ENCODE results near the gene HYAL1. TPM values are rescaled to one million over a fixed set of nuclear protein-coding genes. Genes with fewer than 3 reads are reported as not detected.

Gene HYAL1
- polyA plus RNA-seq, 2 of the 4 experiments (the other 2 are of a cell fraction) = 0.62 to 1.1 TPM

DNA sequence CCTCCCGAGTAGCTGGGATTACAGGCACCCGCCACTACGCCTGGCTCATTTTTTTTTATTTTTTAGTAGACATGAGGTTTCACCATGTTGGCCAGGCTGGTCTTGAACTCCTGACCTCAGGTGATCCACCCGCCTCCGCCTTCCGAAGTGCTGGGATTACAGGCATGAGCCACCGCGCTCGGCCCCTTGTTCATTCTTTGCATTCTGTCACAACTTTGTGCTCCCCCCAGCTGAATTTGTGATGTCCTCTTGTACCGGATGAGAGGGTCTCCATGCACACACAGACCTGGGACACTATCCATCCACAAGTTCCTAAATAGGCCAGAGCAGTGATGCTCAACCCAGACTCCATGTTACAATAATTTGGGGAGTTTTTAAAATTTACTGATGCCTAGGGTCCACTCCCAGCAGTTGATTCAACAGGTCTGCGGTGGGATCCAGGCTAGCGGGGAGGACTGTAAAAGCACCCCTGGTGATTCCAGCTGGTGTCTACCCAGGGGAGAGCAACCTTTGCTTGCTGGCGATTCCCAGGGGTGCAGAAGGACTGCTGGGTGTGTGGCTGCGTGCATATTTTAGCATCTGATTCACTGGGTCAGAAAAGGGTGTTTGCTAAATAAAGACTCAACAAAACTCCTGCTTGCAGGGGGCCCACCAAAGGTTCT is 36.2 kb upstream of the HYAL1 start:
- ATAC-seq (no peak), FAIRE-seq (no peak), DNase-seq (ENCODE audit: low read depth in 1 of 2, low spot score in 1 of 2) (no peak)
- TF ChIP-seq FOXS1 (CRISPR knock-in tag; IDR thresholded peaks at IDR 0.05) = no peak
- no peak for TF ChIP-seq EHMT2 (IDR thresholded peaks at IDR 0.05; ENCODE audit: low read depth)
- no peak for TF ChIP-seq ZSCAN20 (CRISPR knock-in tag; IDR thresholded peaks at IDR 0.05)
- TF ChIP-seq RCOR1 (IDR thresholded peaks at IDR 0.05; ENCODE audit: low read depth, low read length) = no peak
- TF ChIP-seq EP300 (IDR thresholded peaks at IDR 0.05) = no peak
- no peak for TF ChIP-seq KDM5A (IDR thresholded peaks at IDR 0.05)
- no peak for TF ChIP-seq POLR2AphosphoS2 (conservative IDR thresholded peaks at IDR 0.05; ENCODE audit: low read length)
- TF ChIP-seq RAD21 (conservative IDR thresholded peaks at IDR 0.05 in 1 of 2, IDR thresholded peaks at IDR 0.05 in 1 of 2) = no peak
- Histone ChIP-seq H3K4me2 (no peak overlapping the region), H3K4me1 (peaks cover 21% of the 10 kb centered on the region), H3K27ac (no peak overlapping the region), H3K9me3 (no peaks in the 10 kb centered on the region), H3K4me3 (no peak overlapping the region)
- ChIA-PET CTCF (interaction anchor here (0.9 kb wide), 1 partner anchor 9 kb away, joined by 3 read pairs; no protein-coding TSS in a partner anchor), POLR2A (interaction anchor here (0.7 kb wide), 1 partner anchor 161 kb away, joined by 4 read pairs; no protein-coding TSS in a partner anchor)
- 77% methylated on average over 13 of the region's 14 CpGs for WGBS (ENCODE audit: missing lambda C conversion rate)

DNA sequence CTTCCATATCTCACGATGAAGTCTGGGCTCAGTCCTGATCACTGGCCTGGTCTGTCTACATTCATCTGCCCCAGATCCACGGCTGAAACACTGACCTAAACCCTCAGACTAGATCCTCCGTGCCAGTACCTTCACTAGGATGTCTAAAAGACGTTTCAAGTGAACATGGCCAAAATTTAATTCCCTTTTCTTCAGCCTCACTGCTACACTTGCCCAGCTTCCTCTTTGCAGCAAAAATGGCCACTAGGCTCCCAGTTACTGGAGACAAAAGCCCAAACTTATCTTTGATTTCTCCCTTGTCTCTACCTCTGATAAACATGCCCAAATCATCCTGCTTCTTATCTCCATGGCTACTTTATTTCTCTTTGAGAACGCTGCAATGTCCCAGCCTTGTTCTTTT is 35.6 kb upstream of the HYAL1 start:
- no peak for DNase-seq (ENCODE audit: low read depth in 1 of 2, low spot score in 1 of 2)
- Histone ChIP-seq H3K4me2 (no peak overlapping the region), H3K27ac (no peak overlapping the region), H3K4me3 (no peak overlapping the region), H3K4me1 (peaks cover 27% of the 10 kb centered on the region), H3K9me3 (no peaks in the 10 kb centered on the region)
- ATAC-seq = no peak
- CTCF ChIA-PET = interaction anchor here (0.7 to 3.1 kb wide), 3 partner anchors 8 to 15 kb away, joined by 3 to 15 read pairs (median 3); no protein-coding TSS in a partner anchor
- WGBS (ENCODE audit: missing lambda C conversion rate) = 79% methylated on average over 5 of the region's 5 CpGs
- FAIRE-seq = no peak
- POLR2A ChIA-PET = interaction anchor here (0.7 kb wide), 1 partner anchor 162 kb away, joined by 4 read pairs; no protein-coding TSS in a partner anchor
- TF ChIP-seq FOSL2 (IDR thresholded peaks at IDR 0.05) (no peak), FOSL2 (CRISPR knock-in tag; IDR thresholded peaks at IDR 0.05) (no peak), RNF2 (IDR thresholded peaks at IDR 0.05; ENCODE audit: borderline replicate concordance, low read depth) (no peak), EHF (CRISPR knock-in tag; IDR thresholded peaks at IDR 0.05) (no peak), TP53 (CRISPR knock-in tag; IDR thresholded peaks at IDR 0.05) (no peak), NR3C1 (IDR thresholded peaks at IDR 0.05) (no peak), ZSCAN20 (CRISPR knock-in tag; IDR thresholded peaks at IDR 0.05) (no peak), PHF8 (IDR thresholded peaks at IDR 0.05; ENCODE audit: borderline replicate concordance, low read depth) (no peak)

DNA sequence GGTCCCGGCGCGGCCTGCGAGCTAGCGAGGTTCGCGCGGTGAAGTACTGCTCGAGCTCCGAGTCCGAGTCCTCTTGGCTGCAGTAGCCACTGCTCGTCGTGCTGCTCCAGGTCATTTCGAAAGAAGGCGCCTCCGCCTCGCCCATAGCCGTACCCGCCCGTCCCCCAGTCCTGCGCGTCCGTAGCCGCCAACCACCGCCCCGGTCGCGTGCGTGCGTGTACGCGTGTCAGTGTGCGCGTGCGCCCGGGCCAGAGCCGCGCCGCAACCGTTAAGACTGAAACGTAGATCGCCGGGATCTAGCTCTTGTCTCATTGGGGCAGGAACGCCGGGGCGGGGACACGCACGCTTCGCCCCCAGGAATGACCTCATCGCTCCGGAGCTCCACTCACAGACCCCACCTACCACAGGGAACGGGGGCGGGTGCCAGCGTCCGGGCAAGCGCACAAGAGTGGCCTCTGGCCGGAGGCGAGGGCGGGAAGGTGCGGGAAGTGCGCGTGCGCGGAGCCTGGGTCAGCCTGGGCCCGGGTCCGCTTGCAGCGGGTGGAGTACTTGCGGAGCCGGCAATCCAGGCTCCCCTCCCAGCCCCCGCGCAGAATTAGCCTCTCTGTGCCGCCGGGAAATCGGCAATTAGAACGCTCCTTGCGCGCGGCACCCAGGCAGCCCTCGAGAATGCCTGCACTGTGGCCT is 33.9 kb upstream of the HYAL1 start:
- TF ChIP-seq ZFP36 (IDR thresholded peaks at IDR 0.05; ENCODE audit: borderline replicate concordance, partially characterized antibody) = no peak
- 0 out of 5 replicates have a peak, but pooled peaks have one; percentile 25 to 48 for TF ChIP-seq JUN (IDR thresholded peaks at IDR 0.05)
- peak; percentile 67 for TF ChIP-seq POLR2A (IDR thresholded peaks at IDR 0.05; ENCODE audit: low read length)
- TF ChIP-seq POLR2AphosphoS2 (conservative IDR thresholded peaks at IDR 0.05; ENCODE audit: low read length) = no peak
- TF ChIP-seq, protein P1, sequence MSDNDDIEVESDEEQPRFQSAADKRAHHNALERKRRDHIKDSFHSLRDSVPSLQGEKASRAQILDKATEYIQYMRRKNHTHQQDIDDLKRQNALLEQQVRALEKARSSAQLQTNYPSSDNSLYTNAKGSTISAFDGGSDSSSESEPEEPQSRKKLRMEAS (IDR thresholded peaks at IDR 0.05) = peak; percentile 84
- peak; percentile 65; the same call in 1 of the 2 replicates for TF ChIP-seq PHF8 (IDR thresholded peaks at IDR 0.05; ENCODE audit: borderline replicate concordance, low read depth)
- peak; percentile 72 for TF ChIP-seq BHLHE40 (IDR thresholded peaks at IDR 0.05; ENCODE audit: low read depth, low read length)
- no peak for TF ChIP-seq RCOR1 (IDR thresholded peaks at IDR 0.05; ENCODE audit: low read depth, low read length)
- TF ChIP-seq, protein P2, sequence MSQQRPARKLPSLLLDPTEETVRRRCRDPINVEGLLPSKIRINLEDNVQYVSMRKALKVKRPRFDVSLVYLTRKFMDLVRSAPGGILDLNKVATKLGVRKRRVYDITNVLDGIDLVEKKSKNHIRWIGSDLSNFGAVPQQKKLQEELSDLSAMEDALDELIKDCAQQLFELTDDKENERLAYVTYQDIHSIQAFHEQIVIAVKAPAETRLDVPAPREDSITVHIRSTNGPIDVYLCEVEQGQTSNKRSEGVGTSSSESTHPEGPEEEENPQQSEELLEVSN (IDR thresholded peaks at IDR 0.05; ENCODE audit: borderline replicate concordance, low read depth) = peak; percentile 91; the same call in 1 of the 2 replicates
- peak; percentile 12; the same call in 1 of the 2 replicates for TF ChIP-seq GATA3 (IDR thresholded peaks at IDR 0.05; ENCODE audit: borderline replicate concordance)
- Histone ChIP-seq H3K4me3 (peak overlapping the region; percentile 72), H3K4me2 (peak overlapping the region; percentile 97), H3K9me3 (no peaks in the 10 kb centered on the region), H3K4me1 (peaks cover 29% of the 10 kb centered on the region), H3K27ac (peak overlapping the region; percentile 92 to 98)
- DNase-seq (ENCODE audit: low read depth in 1 of 2, low spot score in 1 of 2) (peak; percentile 97 to 98), ATAC-seq (peak; percentile 91 to 93), FAIRE-seq (no peak)
- WGBS (ENCODE audit: missing lambda C conversion rate) = 0% methylated on average over 4 of the region's 79 CpGs
- ChIA-PET POLR2A (interaction anchor here (0.9 to 2.0 kb wide), 12 partner anchors 9 to 274 kb away, joined by 3 to 27 read pairs (median 4); partner anchors contain the start of genes CISH, CYB561D2, HEMK1 and HYAL3), CTCF (interaction anchor here (1.2 to 6.2 kb wide), 3 partner anchors 10 to 16 kb away, joined by 3 to 56 read pairs (median 15); partner anchors contain the start of gene HYAL2)
